ENCODE data around the gene IFNAR2. TPM values are rescaled to one million over a fixed set of nuclear protein-coding genes. Genes with fewer than 3 reads are reported as not detected.
"Not testable (repeated sequence)": the region's sequence is repeated elsewhere in the genome, so short reads cannot be mapped to it uniquely, and the experiment has no call there.

The IFNAR2 gene
- total RNA-seq, 8 experiments from 2014 or later = 4.4 to 12.4 (median 7.3) TPM

DNA sequence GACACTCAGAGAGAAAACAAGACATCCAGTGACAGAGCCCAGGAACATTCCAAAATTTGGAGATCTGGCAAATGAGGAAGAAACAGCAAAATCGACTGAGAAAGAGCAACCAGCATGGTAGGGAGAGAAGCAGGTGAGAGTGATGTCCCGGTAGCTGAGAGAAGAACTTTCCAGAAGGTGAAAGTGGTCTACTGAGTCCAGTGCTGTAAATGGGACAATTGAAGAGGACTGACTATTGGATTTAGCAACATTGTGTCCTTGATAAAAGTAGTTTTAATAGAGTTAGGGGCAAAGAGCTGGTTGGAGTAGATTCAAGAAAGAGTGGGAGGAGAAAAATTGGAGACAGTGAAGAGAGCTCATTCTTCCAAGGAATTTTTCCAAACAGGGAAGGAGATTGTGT, 21.4 kb downstream of the IFNAR2 start:
- in situ Hi-C loops (cut with MboI; ENCODE audit: low pct_unique_long_range_greater_than_20kb in 2 of 9, low sequenced_read_pairs in 9 of 9, unreplicated experiment in 9 of 9) = no loop called here
- ATAC-seq (replicated peaks in 6 of 8) = no peak
- 67 to 100% (median 100%) methylated on average over 1 to 2 of the region's 2 CpGs; no CpG with 5 or more reads in 1 of the 10 experiments for WGBS, 10 experiments

DNA sequence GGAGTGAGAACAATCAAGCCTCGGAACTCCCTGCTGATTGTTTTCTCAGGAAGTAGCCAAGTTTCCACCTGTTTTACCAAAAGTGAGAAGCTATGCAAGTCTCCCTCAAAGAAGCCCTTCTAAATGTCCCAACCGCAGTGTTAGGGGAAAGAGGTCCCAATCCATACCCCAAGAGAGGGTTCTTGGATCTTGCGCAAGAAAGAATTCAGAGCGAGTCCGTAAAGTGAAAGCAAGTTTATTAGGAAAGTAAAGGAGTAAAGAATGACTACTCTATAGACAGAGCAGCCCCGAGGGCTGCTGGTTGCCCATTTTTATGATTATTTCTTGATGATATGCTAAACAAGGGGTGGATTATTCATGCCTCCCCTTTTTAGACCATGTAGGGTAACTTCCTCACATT, 23.6 kb downstream of the IFNAR2 start:
- H3K4me3 ChIP-seq; ATAC-seq (replicated peaks in 6 of 8); in situ Hi-C loops (cut with MboI; ENCODE audit: low pct_unique_long_range_greater_than_20kb in 2 of 9, low sequenced_read_pairs in 9 of 9, unreplicated experiment in 9 of 9); H3K27ac ChIP-seq; H3K4me1 ChIP-seq (replicated peaks in 1 of 2): not testable (repeated sequence)
- WGBS, 10 experiments = 90 to 100% (median 100%) methylated on average over 1 to 6 of the region's 6 CpGs; no CpG with 5 or more reads in 2 of the 10 experiments

More for the DNA sequence above, 21.4 kb downstream of the IFNAR2 start:
- Histone ChIP-seq H3K4me3 (no peak overlapping the region), H3K4me1 (replicated peaks in 1 of 2) (no peaks in the 10 kb centered on the region), H3K27ac (no peak overlapping the region)

DNA sequence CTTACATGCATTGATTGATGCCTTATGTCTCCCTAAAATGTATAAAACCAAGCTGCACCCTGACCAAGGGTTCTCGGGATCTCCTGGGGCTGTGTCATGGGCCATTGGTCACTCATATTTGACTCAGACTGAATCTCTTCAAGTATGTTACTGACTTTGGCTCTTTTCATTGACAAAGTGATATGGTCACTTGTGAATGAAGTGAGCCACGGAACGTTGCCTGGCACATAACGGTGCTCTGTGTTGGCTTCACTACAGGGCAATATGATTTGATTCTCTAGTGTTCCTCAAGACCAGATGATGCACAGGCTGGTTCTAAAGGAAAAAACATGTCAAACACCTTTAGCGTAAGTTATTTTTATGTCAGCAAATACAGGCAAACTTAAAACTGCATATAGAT, 25.0 kb downstream of the IFNAR2 start:
- H3K4me1 ChIP-seq (replicated peaks in 1 of 2) = no peaks in the 10 kb centered on the region
- in situ Hi-C loops (cut with MboI; ENCODE audit: low pct_unique_long_range_greater_than_20kb in 2 of 9, low sequenced_read_pairs in 9 of 9, unreplicated experiment in 9 of 9) = no loop called here
- ATAC-seq (replicated peaks in 6 of 8) = no peak
- WGBS, 10 experiments = 53 to 100% (median 97%) methylated on average over 1 to 5 of the region's 5 CpGs; no CpG with 5 or more reads in 1 of the 10 experiments
- H3K27ac ChIP-seq = no peak overlapping the region
- H3K4me3 ChIP-seq = no peak overlapping the region

DNA sequence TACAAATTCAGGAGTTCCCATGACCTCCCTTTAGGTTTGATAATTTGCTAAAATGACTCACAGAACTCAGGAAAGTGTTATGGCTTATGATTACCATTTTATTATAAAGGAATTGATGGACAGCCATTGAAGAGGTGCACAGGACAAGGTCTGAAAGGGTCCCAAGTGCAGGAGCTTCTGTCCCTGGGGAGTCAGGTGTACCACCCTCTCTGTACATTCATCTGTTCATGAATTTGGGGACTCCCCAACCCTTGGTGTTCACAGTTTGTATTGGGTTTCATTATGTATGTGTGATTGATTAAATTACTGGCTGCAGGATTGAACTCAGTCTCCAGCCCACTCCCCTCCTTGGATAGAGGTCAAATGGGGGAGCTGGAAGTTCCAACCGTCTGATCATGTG, 25.7 kb downstream of the IFNAR2 start:
- in situ Hi-C loops (cut with MboI; ENCODE audit: low pct_unique_long_range_greater_than_20kb in 2 of 9, low sequenced_read_pairs in 9 of 9, unreplicated experiment in 9 of 9) = no loop called here
- Histone ChIP-seq H3K4me3 (no peak overlapping the region), H3K27ac (no peak overlapping the region), H3K4me1 (replicated peaks in 1 of 2) (no peaks in the 10 kb centered on the region)
- WGBS, 10 experiments = 80 to 100% (median 92%) methylated on average over 1 of the region's 1 CpG; no CpG with 5 or more reads in 6 of the 10 experiments
- no peak for ATAC-seq (replicated peaks in 6 of 8)

DNA sequence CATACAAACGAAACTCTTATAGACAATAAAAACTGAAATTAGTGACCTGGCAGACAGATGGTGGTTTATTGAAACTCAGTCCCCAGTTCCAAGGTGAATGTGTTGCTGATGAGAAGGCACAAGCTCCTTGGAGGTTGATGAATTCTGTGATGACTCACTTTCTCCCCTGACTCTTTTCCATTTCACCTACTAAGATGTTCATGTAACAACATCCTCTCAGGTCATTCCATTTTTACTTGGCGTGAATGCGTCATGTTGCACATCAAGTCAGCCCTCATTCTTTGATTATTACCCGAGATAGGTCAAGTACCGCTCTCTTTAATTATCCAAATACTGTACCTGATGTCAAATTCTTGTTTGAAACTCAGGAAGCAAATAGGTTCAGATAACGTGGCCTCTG, 26.3 kb downstream of the IFNAR2 start:
- Histone ChIP-seq H3K27ac (no peak overlapping the region), H3K4me3 (no peak overlapping the region), H3K4me1 (replicated peaks in 1 of 2) (no peaks in the 10 kb centered on the region)
- in situ Hi-C loops (cut with MboI; ENCODE audit: low pct_unique_long_range_greater_than_20kb in 2 of 9, low sequenced_read_pairs in 9 of 9, unreplicated experiment in 9 of 9) = no loop called here
- ATAC-seq (replicated peaks in 6 of 8) = no peak
- 91 to 100% (median 96%) methylated on average over 1 to 6 of the region's 6 CpGs; no CpG with 5 or more reads in 1 of the 10 experiments for WGBS, 10 experiments

DNA sequence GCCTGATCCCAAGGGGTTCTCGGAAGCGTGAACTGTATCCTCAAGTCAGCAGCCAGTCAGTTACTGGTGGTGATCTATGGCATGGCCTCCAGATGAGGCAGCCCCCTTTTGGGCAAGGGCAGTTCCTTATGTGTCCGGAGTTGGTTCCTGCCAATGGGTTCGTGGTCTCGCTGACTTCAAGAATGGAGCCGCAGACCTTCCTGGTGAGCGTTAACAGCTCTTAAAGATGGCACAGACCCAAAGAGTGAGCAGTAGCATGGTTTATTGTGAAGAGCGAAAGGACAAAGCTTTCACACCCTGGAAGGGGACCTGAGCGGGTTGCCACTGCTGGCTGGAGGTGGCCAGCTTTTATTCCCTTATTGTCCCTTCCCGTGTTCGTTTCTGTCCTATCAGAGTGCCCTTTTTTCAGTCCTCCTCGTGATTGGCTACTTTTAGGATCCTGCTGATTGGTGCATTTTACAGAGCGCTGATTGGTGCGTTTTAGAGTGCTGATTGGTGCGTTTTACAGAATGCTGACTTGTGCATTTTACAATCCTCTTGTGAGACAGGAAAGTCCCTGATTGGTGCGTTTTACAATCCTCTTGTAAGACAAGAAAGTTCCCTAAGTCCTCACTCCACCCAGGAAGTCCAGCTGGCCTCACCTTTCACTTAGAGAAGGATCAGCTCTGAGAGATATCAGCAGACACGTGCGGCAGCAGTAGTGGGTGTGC, 27.5 kb downstream of the IFNAR2 start:
- Histone ChIP-seq H3K4me1 (replicated peaks in 1 of 2) (no peaks in the 10 kb centered on the region), H3K27ac (no peak overlapping the region), H3K4me3 (no peak overlapping the region)
- in situ Hi-C loops (cut with MboI; ENCODE audit: low pct_unique_long_range_greater_than_20kb in 2 of 9, low sequenced_read_pairs in 9 of 9, unreplicated experiment in 9 of 9) = no loop called here
- 84 to 100% (median 95%) methylated on average over 2 to 15 of the region's 18 CpGs for WGBS, 10 experiments
- ATAC-seq (replicated peaks in 6 of 8) = no peak

DNA sequence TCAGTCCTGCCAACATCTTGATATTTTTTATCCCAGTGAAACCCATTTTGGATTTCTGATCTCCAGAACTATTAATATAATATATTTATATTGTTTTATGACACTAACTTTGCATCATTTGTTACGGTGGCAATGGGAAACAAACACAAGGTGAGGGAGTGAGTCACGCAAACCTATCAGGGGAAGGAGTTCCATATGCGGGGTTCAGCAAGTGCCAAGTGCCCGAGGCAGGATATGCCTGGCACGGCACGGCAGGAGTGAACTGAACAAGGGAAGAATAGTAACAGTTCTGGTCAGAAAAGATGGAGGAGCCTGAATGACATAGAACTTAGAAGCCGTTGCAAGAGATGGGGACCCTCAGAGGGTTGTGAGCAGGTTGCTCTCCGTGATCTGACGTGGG, 28.7 kb downstream of the IFNAR2 start:
- peak in 1 of 8 experiments; percentile 49 for ATAC-seq (replicated peaks in 6 of 8)
- in situ Hi-C loops (cut with MboI; ENCODE audit: low pct_unique_long_range_greater_than_20kb in 2 of 9, low sequenced_read_pairs in 9 of 9, unreplicated experiment in 9 of 9) = no loop called here
- WGBS, 10 experiments = 80 to 100% (median 100%) methylated on average over 1 to 9 of the region's 9 CpGs; no CpG with 5 or more reads in 1 of the 10 experiments
- Histone ChIP-seq H3K27ac (no peak overlapping the region), H3K4me3 (no peak overlapping the region), H3K4me1 (replicated peaks in 1 of 2) (no peaks in the 10 kb centered on the region)

DNA sequence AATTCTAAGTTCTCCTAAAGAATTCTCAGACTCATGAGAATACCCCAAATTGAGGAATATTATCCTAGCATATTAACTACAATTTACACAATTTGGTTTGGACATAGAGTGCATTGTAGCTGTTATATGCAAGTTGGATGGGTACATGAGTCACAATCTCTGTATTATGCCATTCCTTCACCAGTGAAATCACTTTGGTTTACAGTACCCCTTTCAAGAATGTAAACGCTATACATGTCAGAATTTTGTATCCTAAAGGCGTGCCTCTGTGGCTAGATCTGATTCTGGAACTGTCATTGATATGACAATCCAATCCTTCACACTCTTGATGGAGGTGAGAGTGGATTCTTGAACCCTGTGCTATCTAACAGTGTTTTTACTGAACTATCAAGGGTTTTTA, 29.7 kb downstream of the IFNAR2 start:
- in situ Hi-C loops (cut with MboI; ENCODE audit: low pct_unique_long_range_greater_than_20kb in 2 of 9, low sequenced_read_pairs in 9 of 9, unreplicated experiment in 9 of 9) = no loop called here
- no peaks in the 10 kb centered on the region for H3K4me1 ChIP-seq (replicated peaks in 1 of 2)
- 24 to 100% (median 100%) methylated on average over 1 to 2 of the region's 2 CpGs; no CpG with 5 or more reads in 2 of the 10 experiments for WGBS, 10 experiments
- ATAC-seq (replicated peaks in 6 of 8) = peak in 3 of 8 experiments; percentile 34 to 79 (median 76)
- H3K4me3 ChIP-seq = no peak overlapping the region
- H3K27ac ChIP-seq = no peak overlapping the region

DNA sequence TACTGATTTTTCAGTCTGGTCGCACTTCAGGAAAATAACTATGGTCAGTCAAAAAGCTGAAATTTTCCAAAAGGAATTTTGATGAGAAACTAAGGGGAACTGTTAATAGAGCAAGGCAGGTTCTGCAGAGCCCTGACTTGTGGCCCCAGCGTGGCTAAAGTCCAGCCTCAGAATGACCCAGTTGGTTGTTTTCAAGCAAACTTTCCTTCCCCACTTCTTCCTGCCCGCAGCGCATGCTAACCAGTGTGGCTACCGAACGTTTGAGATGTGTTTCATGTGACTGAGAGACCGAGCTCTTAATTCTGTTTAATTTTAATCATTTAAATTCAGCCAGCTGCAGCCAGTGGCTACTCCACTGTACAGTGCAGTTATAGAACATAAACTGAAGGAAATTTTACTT, 30.3 kb downstream of the IFNAR2 start:
- ATAC-seq (replicated peaks in 6 of 8) = no peak
- Histone ChIP-seq H3K4me3 (no peak overlapping the region), H3K4me1 (replicated peaks in 1 of 2) (no peaks in the 10 kb centered on the region), H3K27ac (no peak overlapping the region)
- in situ Hi-C loops (cut with MboI; ENCODE audit: low pct_unique_long_range_greater_than_20kb in 2 of 9, low sequenced_read_pairs in 9 of 9, unreplicated experiment in 9 of 9) = no loop called here
- WGBS, 10 experiments = 70 to 100% (median 89%) methylated on average over 2 to 6 of the region's 7 CpGs; no CpG with 5 or more reads in 1 of the 10 experiments

DNA sequence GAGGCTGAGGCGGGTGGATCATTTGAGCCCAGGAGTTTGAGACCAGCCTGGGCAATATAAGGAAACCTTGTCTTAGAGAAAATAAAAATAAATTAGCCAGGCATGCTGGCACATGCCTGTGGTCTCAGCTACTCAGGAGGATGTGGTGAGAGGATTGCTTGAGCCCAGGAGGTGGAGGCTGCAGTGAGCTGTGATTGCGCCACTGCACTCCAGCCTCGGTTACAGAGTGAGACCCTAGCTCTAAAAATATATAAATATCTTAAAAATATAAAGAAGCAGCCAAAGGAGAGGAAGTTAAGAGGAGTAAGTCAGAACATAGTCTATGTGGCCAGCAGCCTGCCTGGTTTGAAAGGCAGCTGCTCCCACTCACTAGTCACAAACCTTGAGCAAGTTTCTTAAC, 31.9 kb downstream of the IFNAR2 start:
- WGBS, 10 experiments = 75 to 100% (median 96%) methylated on average over 1 to 3 of the region's 3 CpGs; no CpG with 5 or more reads in 3 of the 10 experiments
- Histone ChIP-seq H3K27ac (no peak overlapping the region), H3K4me3 (no peak overlapping the region), H3K4me1 (replicated peaks in 1 of 2) (peaks cover 0 to 3% of the 10 kb centered on the region in 2 donors)
- ATAC-seq (replicated peaks in 6 of 8) = no peak
- in situ Hi-C loops (cut with MboI; ENCODE audit: low pct_unique_long_range_greater_than_20kb in 2 of 9, low sequenced_read_pairs in 9 of 9, unreplicated experiment in 9 of 9) = no loop called here

DNA sequence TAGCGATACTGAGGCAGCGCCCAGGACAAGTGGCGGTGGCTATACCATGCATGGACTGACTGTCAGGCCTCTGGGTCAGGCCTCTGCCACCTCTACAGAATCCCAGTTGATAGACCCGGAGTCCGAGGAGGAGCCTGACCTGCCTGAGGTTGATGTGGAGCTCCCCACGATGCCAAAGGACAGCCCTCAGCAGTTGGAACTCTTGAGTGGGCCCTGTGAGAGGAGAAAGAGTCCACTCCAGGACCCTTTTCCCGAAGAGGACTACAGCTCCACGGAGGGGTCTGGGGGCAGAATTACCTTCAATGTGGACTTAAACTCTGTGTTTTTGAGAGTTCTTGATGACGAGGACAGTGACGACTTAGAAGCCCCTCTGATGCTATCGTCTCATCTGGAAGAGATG, 33.2 kb downstream of the IFNAR2 start:
- Histone ChIP-seq H3K4me3 (no peak overlapping the region), H3K4me1 (replicated peaks in 1 of 2) (peaks cover 3 to 9% of the 10 kb centered on the region in 2 donors), H3K27ac (no peak overlapping the region)
- in situ Hi-C loops (cut with MboI; ENCODE audit: low pct_unique_long_range_greater_than_20kb in 2 of 9, low sequenced_read_pairs in 9 of 9, unreplicated experiment in 9 of 9) = no loop called here
- ATAC-seq (replicated peaks in 6 of 8) = no peak
- 93 to 100% (median 98%) methylated on average over 1 to 11 of the region's 11 CpGs; no CpG with 5 or more reads in 2 of the 10 experiments for WGBS, 10 experiments

DNA sequence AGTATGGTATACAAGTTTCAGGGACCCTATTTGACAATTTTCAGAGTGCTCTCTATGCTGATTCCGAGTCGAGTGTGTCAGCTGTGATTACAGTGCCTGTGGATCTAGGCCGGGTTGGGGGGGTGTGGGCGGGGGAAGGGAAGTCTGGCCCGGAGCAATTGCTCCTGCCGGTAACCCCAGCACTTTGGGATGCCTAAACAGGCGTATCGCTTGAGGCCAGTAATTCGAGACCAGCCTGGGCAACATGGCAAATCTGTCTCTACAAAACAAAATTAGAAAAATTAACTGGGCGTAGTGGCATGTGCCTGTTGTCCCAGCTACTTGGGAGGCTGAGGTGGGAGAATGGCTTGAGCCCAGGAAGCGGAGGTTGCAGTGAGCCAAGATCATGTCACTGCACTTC, 34.8 kb downstream of the IFNAR2 start:
- Histone ChIP-seq H3K27ac (no peak overlapping the region), H3K4me1 (replicated peaks in 1 of 2) (peaks cover 3 to 9% of the 10 kb centered on the region in 2 donors), H3K4me3 (no peak overlapping the region)
- in situ Hi-C loops (cut with MboI; ENCODE audit: low pct_unique_long_range_greater_than_20kb in 2 of 9, low sequenced_read_pairs in 9 of 9, unreplicated experiment in 9 of 9) = no loop called here
- ATAC-seq (replicated peaks in 6 of 8) = no peak
- 67 to 100% (median 92%) methylated on average over 1 to 10 of the region's 11 CpGs; no CpG with 5 or more reads in 5 of the 10 experiments for WGBS, 10 experiments

DNA sequence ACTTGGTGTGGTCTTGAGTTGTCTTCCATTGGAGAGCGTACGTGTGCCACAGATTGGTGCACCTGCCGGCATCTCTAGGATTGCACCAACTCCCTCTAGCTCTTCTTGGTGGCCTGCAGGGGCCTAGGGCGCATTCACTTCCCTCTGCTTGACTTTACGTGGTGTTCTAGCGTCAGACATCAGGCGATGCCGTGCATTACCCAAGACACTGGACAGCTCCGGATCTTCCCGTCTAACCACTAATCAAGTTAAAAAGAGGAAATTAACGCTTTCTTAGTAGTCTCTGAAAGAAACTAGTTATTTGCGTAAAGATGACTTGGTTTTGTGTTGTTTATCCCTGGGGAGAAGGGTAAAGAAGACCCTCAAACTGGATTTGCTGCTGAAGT, 35.9 kb downstream of the IFNAR2 start:
- peak in 4 of 8 experiments; percentile 1 to 15 (median 8) for ATAC-seq (replicated peaks in 6 of 8)
- Histone ChIP-seq H3K4me3 (peak overlapping the region; percentile 43 to 62 (median 49)), H3K4me1 (replicated peaks in 1 of 2) (peaks cover 3 to 9% of the 10 kb centered on the region in 2 donors), H3K27ac (no peak overlapping the region)
- in situ Hi-C loops (cut with MboI; ENCODE audit: low pct_unique_long_range_greater_than_20kb in 2 of 9, low sequenced_read_pairs in 9 of 9, unreplicated experiment in 9 of 9) = no loop called here
- 21 to 90% (median 64%) methylated on average over 1 to 11 of the region's 12 CpGs; no CpG with 5 or more reads in 2 of the 10 experiments for whole genome bisulfite sequencing, 10 experiments

Measured in motor neuron (in vitro differentiated cells).